ENCODE data around the gene AATF.

DNA sequence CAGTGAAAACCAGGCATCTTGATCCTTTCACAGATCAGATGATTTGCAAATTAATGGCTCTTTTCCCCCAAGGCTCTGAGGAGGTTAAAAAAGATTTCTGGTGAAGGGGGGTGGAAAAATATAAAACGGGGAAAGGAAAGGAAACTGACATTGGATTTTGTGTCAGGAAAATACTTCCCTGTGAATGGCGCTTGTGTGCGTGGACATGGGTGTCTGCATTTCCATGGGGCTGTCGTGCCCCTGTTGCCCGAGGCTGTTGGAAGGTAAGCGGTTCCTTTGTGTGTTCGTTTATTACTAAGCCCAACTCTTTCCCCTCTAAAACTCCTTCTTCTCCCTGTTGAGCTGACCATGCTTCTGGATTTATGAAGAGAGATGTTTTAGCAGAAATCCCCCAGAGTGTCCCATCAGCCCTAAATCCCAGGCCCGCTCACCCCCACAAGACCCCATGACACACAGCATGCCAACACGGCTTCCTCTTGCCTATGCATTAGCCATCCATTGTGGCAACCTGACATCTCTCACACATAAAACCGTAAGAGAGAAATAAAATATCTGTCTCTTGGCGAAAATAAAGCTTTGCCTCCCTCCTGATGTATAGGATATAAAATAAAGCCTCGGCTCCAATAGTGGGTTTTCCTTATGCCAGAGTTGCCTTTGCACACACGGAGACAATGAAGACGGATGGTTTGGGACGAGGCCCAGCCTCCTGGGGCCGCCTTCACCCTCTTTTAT lies 18.7 kb upstream of the AATF start:
- TF ChIP-seq EZH2 (IDR thresholded peaks at IDR 0.05; ENCODE audit: insufficient read depth, poor library complexity, severe bottlenecking) (no peak), EZH2phosphoT487 (IDR thresholded peaks at IDR 0.05; ENCODE audit: insufficient read depth, low read depth) (no peak)
